Suppressor macrophage (primary cell): Measurements from ENCODE around the gene LDB3.
A peak's percentile ranks its signal among the peaks of the same experiment; 100 is the strongest.

Experiments
- DNase-seq, 4 experiments: peaks; one replicate each; pipeline ENCODE4 v3.0.0-alpha.2; 2020 to 2022

LDB3 gene

DNA sequence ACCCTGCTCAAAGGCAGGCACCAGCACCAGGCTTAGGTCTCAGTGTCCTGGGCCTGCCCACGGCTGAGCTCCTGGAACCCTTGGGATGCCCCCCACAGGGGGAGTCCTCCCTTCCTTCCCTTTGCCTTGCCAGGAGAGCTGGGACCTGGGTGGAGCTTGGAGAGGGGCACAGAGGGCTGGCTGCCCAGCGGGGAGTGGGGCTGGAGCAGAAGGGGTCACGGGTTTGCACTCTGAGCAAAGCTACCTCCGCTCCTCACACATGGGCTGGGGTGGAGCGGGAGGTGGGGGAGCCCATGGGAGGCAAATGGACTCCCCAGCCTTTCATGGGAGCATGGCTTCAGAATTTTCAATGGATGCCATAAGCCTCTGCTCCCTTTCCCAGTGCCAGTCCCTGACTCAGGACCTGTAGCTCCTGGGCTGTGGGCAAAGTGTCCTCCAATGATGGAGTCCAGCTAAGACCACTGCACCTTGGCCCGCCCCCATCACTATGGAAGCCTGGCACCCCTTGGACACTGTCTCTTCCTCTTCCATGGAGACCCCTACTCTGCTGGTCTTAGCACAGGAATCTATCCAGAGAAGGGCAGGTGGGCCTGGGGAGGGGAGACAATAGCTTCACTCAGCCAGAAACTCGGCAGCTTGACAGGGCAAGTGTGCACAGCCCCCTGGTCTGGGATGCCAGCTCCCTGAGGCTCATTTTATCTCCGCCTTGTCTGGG, 39.9 kb downstream of the LDB3 start:
- no peak for DNase-seq

DNA sequence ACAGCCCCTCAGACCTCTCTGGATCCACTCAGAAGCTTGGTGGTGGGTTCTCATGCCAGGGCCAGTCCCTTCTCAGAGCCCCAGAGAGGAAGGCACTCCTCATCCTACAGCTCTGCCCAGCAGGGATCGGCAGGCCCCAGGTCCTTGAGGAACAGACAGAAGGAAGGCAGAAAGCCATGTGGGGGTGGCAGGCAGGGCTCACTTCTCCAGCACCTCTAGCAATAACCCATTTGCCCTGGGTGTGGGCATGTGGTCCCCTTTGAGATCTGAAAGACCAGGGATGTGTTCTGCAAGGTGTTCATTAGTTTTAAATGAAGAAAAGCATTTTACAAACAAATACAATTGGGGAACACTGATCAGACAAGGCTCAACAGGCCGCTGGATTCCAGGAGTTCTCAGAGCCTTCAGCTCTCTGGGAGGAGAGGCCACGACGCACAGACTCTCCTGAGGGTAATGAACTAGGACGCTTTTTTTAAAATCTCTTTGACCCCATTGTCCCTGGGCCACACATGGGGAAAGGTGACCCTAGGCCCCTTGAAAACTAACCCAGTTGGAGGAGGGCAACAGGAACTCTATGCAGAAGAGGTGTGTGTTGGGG, 40.6 kb downstream of the LDB3 start:
- DNase-seq: no peak

DNA sequence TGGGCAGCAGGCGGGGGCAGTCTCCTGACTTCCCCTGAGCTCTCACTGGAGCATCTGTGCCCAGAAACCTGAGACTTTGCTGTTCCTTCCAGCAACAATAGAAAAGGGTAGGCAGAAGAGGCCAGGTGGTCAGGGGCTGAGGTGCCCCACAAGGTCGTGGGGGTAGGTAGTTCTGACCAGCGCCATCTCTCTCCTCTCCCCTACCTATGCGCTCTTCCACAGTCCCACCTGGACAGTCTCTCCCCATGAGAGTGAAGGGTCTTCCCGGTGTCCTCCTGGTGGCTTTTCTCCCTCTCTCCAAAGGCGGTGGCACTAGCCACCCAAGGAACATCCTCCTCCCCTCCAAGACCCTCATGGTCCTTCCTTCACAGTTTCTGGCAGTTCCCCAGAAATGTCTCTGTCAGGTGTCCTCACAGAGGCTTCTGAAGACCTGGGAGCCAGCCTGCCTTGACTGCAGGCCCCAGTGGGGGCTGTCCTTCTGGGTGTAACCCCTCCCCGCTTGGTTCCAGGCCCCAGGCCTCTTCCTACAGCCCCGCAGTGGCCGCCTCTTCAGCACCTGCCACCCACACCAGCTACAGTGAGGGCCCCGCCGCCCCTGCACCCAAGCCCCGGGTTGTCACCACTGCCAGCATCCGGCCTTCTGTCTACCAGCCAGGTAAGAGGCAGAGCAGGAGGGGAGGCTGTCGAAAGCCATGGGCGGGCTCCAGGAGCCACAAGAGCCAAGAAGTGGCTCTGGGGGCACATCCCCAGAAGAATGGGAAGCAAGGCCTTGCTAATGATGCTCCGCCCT, 41.3 kb downstream of the LDB3 start:
- DNase-seq: no peak

GRCh38 chr10:86710987-86711512, 42.7 kb downstream of the LDB3 start:
- peak; percentile 93 to 97 (median 96) for DNase-seq

- peak; percentile 37 to 69 (median 48) for DNase-seq
Observed at GRCh38 chr10:86711513-86712316, 43.4 kb downstream of the LDB3 start.

DNA sequence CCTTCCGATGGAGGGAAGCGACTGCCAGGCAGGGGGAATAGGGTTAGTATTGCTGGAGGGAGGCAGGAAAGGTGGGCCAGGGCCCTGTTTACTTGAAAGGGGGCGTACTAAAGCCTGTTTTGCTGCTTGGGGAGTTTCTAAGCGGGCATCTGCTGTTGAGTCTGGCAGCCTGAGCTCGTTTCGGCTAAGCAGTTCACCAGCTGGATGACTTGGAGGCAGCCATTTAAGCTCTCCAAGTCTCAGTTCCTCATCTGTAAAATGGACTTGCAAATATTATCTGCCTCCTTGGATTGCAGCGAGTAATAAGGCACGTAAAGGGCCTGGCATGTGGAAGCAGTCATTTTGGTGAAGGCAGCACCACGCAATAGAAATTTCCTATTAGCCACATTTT, 44.0 kb downstream of the LDB3 start:
- peak in 3 of 4 experiments; percentile 9 to 26 (median 17) for DNase-seq

DNA sequence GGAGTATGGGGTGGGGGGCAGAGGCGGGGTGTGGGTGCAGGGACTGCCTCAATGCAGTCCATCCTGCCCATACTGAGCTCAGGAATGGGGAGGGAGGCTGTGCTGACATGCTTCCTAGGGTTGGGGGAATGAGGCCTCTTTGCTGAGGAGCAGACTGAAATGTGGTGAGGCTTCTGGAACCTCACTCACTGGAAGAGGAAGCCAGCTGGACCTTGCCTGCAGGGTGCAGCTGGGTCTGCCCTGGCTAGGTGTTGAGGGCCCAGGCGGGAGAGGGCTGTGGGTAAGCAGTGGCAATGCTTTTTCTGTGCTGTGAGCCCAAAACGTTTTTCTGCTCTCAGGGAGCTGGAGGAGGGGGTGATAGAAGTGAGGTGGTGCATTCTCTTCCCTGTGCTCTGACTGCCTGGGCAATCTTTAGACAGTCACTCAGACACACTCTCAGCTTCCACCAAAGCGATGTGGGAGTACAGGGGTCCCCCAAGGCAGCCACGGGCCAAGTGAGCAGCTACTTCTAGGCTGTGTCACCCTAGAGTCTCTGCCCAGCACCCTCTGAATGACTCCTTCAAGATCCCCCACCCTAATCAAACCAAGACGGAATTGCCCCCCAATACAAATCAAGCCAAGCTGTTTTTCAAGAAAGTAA, 47.0 kb downstream of the LDB3 start:
- no peak for DNase-seq

- DNase-seq: no peak
Observed at GRCh38 chr10:86715836-86716235, 47.5 kb downstream of the LDB3 start.

GRCh38 chr10:86716466-86716865, 48.2 kb downstream of the LDB3 start:
- no peak for DNase-seq

DNA sequence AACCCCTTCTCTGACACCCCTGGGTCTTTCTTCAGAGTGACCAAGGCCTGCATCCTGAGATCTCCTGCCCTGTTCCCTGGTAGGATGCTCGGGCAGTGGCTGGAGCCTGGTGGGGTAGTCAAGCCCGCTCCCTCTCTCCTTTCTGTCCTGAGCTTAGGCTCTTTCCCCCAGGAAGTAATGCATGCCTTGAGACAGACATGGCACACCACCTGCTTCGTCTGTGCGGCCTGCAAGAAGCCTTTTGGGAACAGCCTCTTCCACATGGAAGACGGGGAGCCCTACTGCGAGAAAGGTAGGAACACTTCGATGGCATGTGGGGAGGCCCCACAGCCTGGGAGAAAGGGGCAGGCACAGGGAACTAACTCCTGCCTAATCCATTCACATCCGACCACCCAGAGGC, 50.2 kb downstream of the LDB3 start:
- DNase-seq: no peak

DNA sequence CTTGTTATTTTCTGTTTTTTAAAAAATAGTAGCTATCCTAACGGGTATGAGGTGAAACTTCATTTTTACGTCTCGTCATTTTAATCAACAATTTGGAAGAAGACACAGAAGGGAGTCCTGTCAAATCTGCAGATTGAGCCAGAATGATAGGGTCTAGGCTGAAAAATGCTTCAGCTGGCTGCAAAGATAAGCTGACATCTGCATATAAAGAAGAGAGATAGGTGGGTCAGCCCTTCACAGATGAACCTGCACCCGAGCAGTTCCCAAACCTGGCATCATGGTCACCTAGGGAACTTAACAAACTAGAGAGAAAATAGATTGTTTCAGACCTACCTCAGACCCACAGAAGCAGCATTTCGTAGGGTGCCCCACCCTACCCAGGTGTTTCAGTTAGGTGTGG, 52.9 kb downstream of the LDB3 start:
- no peak for DNase-seq

- DNase-seq: no peak
Observed at GRCh38 chr10:86723009-86723408, 54.7 kb downstream of the LDB3 start.

- no peak for DNase-seq
Observed at GRCh38 chr10:86724445-86724844, 56.1 kb downstream of the LDB3 start.

DNA sequence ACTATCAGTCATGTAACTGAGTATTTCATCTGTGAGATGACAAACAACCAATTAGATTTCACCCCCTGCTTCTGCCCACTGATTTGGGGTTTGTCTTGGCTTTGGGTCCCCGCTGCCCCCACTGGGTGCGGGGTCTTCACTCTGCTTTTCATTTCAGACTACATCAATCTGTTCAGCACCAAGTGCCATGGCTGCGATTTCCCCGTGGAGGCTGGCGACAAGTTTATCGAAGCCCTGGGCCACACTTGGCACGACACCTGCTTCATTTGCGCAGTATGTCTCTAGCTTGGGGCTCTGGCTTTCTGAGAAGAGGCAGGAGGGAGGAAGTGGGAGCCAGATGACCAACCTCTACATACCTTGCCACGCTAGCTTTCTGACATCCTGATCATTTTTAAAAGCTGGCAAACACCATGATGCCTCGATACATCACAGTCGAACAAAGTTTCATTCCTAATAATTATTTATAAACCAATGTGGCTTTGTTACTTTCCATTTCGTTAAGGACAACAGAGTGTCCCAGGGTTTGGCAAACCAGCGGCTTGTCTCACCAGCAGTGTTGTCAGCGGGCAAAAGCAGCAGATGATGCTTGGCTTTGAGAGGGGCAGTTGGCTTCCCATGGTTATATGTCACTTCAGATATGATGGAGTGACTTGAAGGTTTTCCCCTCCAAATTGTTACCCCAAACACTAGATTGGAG, 57.8 kb downstream of the LDB3 start:
- DNase-seq: no peak

DNA sequence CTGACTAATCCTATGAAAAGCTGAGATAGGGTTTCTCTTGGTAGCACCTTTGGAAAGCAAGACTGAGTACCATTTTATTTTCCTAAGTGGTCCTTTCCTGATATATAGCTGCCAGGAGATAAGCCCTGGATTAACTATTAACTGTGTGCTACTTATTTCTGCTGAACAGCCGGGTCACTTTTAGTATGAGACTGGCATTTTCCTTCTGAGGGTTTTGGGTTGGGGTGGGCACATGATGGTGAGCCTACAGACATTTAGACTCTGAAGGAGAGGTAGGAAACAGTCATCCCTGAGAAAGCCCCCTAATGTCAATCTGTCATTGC, 58.3 kb downstream of the LDB3 start:
- no peak for DNase-seq

DNA sequence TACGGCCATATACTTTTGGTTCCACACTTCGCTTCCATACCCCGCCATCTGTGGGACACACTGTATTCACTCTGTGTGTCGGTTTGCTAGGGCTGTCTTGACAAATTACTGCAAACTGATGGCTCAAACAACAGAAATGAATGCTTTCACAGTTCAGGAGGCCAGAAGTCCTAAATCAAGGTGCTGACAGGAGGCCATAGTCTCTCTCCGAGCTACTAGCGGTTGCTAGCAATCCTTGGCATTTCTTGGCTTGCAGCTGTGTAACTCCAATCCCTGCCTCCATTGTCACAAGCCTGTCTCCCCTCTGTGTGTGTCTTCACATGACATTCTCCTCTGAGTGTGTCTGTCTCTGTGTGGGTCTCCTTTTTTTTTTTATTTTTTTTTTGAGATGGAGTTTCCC, 59.2 kb downstream of the LDB3 start:
- DNase-seq: no peak

DNA sequence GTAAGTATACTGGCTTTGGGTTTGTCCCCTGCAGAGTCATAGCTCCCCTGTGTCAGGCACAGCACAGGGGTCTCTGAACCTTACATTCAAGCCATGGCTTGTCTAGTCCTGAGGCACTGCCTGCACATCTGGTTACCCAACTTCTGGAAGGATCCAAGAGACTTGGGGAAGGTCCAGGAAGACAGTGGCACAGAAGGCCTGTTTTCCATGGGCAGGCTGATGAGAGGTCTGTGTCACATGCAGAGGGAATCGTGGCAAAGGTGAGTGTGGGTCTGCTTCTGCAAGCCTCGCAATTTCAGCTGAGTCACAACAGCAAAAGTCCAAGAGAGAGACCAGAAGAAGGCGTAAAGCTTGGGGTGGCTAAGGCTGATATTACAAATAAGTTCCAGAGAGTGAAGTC, 59.7 kb downstream of the LDB3 start:
- peak in 1 of 4 experiments; percentile 9 for DNase-seq

DNA sequence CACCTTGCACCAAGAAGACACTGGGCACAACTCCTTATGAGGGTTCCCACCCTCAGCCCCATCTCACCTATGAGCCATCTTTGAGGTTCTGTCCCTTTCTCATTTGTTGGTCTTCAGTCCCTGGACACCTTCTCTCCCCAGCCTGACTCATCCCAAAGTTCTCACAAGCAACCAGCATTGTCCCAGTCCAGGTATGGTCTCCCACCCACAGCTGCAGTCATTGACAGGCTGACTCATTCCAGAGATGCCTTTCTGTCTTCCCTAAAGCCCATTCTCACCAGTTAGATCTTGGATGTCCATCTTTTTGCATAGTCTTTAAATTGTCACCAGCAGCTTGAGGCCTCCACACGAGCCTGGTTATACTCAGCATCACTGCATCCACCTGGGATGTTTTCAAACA, 61.4 kb downstream of the LDB3 start:
- DNase-seq: no peak

DNA sequence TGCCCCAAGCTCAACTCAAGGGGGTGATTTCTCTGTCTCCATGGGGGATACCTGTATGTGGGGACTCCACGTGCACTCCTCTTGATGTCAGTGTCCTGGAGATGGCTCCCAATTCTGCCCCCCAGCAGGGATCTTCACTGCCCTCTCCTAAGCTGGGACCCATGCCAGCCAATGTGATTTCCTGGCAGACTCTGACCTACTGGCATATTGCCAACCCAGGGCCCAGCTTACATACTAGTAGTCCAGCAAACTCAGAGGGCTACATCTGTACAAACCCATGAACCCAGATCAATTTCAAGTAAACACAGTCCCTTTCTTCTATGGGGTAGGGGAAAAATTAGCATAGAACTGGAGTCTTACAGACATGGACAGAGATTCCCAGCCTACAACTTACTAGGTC, 61.9 kb downstream of the LDB3 start:
- no peak for DNase-seq

DNA sequence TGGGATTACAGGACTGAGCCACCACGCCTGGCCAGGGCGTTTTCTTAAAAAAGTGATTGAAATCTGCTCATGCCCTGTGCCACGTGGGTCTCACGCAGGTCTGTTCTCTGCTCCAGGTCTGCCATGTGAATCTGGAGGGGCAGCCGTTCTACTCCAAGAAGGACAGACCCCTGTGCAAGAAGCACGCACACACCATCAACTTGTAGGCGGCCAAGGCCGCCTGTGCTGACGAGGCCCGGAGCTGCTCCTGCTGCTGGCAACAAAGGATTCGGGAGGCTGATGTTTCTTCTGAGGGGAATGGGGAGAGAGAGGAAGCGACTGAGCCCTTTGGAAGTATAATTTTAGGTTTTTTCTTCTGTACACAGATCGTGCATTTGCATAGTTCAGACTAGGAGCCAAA, 64.5 kb downstream of the LDB3 start:
- DNase-seq: no peak

DNA sequence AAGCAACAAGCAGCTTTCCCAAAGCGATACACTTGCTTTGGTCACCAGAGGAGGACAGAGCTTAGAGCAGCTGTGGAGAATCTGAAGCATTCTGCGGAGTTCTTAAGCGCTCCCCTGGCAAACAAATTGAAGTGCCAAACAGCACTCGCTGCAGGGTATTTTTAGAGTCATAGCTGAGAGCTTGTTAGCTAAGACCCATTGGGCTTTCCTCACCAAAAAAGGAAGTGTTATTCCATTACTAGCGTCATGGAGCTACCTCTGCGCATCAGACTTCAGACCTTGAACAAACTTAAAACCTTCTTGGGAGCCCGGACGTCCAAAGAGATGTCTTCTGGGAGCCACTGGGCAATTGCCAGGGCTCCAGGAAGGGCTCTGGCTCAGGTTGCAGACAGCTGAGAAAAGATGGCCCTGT, 65.0 kb downstream of the LDB3 start:
- no peak for DNase-seq
